Small intestine (tissue), 7 donors: ENCODE results near the gene SLC1A7. TPM values are rescaled to one million over a fixed set of nuclear protein-coding genes. Genes with fewer than 3 reads are reported as not detected.

Source experiments
- DNase-seq, 2 donors: peaks; one replicate each; pipeline versions ENCODE4 v3.0.0 to v3.0.0-alpha.2; 2013
- FAIRE-seq: peaks from 2 replicates; lab custom pipeline; 2012; peaks lifted over from hg19 to GRCh38; lab: Jason Lieb, UNC
- H3K27ac ChIP-seq, 3 donors: one replicate each; pipeline ENCODE4 v1.5.1; 2013; ENCODE audit warnings: low read length in 2 of 3, mild to moderate bottlenecking in 2 of 3, control low read depth in 1 of 3, inconsistent platforms in 1 of 3, low read depth in 1 of 3, moderate library complexity in 1 of 3
- H3K27me3 ChIP-seq, 3 donors: one replicate each; pipeline ENCODE4 v1.6.1; 2013; ENCODE audit warnings: low read length in 3 of 3, inconsistent platforms in 1 of 3; ENCODE audit not compliant: control insufficient read depth in 3 of 3, insufficient read depth in 3 of 3
- H3K36me3 ChIP-seq, 3 donors: one replicate each; pipeline ENCODE4 v1.6.1; 2013; ENCODE audit warnings: low read length in 3 of 3, inconsistent platforms in 1 of 3, low read depth in 1 of 3, mild to moderate bottlenecking in 1 of 3, moderate library complexity in 1 of 3; ENCODE audit not compliant: control insufficient read depth in 3 of 3, insufficient read depth in 2 of 3
- H3K4me1 ChIP-seq, 3 donors: one replicate each; pipeline ENCODE4 v1.6.1; 2013; ENCODE audit warnings: low read length in 2 of 3, inconsistent platforms in 1 of 3, low read depth in 1 of 3, mild to moderate bottlenecking in 1 of 3, moderate library complexity in 1 of 3; ENCODE audit not compliant: control insufficient read depth in 3 of 3, insufficient read depth in 2 of 3
- H3K4me3 ChIP-seq, 3 donors: one replicate each; pipeline ENCODE4 v1.5.1; 2013; ENCODE audit warnings: low read length in 3 of 3, control low read depth in 1 of 3, inconsistent platforms in 1 of 3, low read depth in 1 of 3, mild to moderate bottlenecking in 1 of 3, moderate library complexity in 1 of 3
- H3K9me3 ChIP-seq, 2 donors: one replicate each; pipeline ENCODE4 v1.6.1; 2013; ENCODE audit warnings: low read depth in 1 of 2, low read length in 1 of 2; ENCODE audit not compliant: control insufficient read depth in 2 of 2, insufficient read depth in 1 of 2
- WGBS, 3 donors: extraction: QIAGEN DNeasy Blood & Tissue Kit; methylation state at CpG; one replicate each; pipeline ENCODE4 v1.1.7; 2013; 5-methylcytosine and 5-hydroxymethylcytosine counted together
- polyA plus RNA-seq, 4 donors: library from polyadenylated mRNA; stranded (reverse) in 3 of 4; unstranded in 1 of 4; fragments of 200-250 nt in 3 of 4; fragments of 120-200 nt in 1 of 4; gene quantifications; one replicate each; pipeline versions ENCODE4 v1.2.1 to v1.2.3, GENCODE V29; 2013
- donor health status: healthy with polysubstance abuse.
- donor health status: control.
- donor health status: control.
- donor health status: Bipolar disorder and iron deficiency.
- donor health status: healthy.

SLC1A7 gene
- polyA plus RNA-seq, 4 donors: 0.32 to 9.2 (median 4.7) TPM

DNA sequence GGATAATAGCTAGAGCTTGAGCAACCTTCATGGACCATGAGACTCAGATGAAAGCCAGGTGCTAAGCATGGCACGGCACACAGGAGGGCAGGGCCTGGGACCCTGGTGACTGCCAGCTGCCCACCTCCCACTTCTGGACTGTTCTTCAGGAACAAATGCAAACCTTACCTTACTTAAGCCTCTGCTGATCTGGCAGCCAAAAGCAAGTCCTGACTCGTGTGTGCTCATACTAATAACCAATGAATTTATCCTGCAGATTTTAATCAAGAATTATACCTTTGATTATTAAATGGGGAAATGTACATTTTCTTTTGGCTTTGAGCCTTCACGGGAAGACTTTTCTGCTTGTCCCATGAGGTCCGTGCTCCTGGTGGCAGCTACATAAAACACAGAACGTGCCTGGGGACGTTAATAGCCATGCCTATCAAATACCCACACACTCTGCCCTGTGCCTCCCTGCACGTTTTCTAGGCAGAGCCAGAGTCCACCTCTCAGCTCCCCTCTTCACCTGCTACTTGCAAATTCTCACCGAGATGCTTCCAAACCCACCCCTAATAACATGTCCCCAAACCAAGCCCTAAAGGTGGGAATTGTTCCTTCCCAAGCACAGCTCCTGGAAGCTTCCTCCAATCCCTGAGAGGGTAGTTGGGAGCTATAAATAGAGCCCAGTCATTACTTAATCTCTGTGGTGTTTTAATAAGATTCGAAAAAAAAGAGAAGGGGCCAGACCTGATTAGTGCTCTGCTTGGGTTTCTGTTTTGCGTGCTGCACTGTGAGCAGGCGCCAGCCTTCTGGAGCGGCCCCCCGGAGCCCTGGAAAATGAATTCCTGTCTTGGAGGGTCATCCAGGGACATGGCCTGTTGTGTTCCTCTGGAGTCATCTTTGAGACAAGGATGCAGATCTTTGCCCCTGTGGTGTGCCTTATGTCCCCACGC lies 33.5 kb downstream of the SLC1A7 start:
- H3K27ac ChIP-seq: peak overlapping the region in 1 of 3 donors; percentile 71
- no peak overlapping the region for H3K4me3 ChIP-seq
- 39 to 56% (median 49%) methylated on average over 14 of the region's 14 CpGs for WGBS, 3 donors
- DNase-seq (peak in 1 of 2 donors; percentile 66), FAIRE-seq (no peak)
- H3K4me1 ChIP-seq: peaks cover 7 to 31% (median 12%) of the 10 kb centered on the region in 3 donors
- peaks cover 4 to 16% of the 10 kb centered on the region in 2 donors for H3K9me3 ChIP-seq
- H3K27me3 ChIP-seq: no peaks in the 10 kb centered on the region
- no peaks in the 10 kb centered on the region for H3K36me3 ChIP-seq

GRCh38 chr1:53107570-53108322 lies 34.7 kb downstream of the SLC1A7 start:
- Histone ChIP-seq H3K4me1 (peaks cover 7 to 31% (median 12%) of the 10 kb centered on the region in 3 donors), H3K9me3 (peaks cover 3 to 7% of the 10 kb centered on the region in 2 donors)

GRCh38 chr1:53107090-53107489 lies 35.3 kb downstream of the SLC1A7 start:
- Histone ChIP-seq H3K4me3 (no peak overlapping the region), H3K27me3 (no peaks in the 10 kb centered on the region), H3K27ac (peak overlapping the region in 1 of 3 donors; percentile 32), H3K9me3 (peaks cover 0 to under 1% of the 10 kb centered on the region in 2 donors), H3K36me3 (no peaks in the 10 kb centered on the region), H3K4me1 (peaks cover 7 to 31% (median 12%) of the 10 kb centered on the region in 3 donors)
- FAIRE-seq (no peak), DNase-seq (no peak)
- 88 to 96% (median 95%) methylated on average over 7 of the region's 7 CpGs for WGBS, 3 donors

More at GRCh38 chr1:53107570-53108322, 34.7 kb downstream of the SLC1A7 start:
- Histone ChIP-seq H3K27me3 (no peaks in the 10 kb centered on the region), H3K36me3 (no peaks in the 10 kb centered on the region), H3K27ac (peak overlapping the region in 1 of 3 donors; percentile 33), H3K4me3 (no peak overlapping the region)
- 61 to 73% (median 66%) methylated on average over 15 of the region's 15 CpGs for WGBS, 3 donors
- no peak for FAIRE-seq
- DNase-seq: no peak

- H3K27me3 ChIP-seq: no peaks in the 10 kb centered on the region
- peaks cover under 1 to 5% (median under 1%) of the 10 kb centered on the region in 3 donors for H3K4me1 ChIP-seq
- H3K4me3 ChIP-seq: no peak overlapping the region
- no peaks in the 10 kb centered on the region for H3K36me3 ChIP-seq
- H3K27ac ChIP-seq: no peak overlapping the region
- FAIRE-seq (no peak), DNase-seq (no peak)
- peaks cover 0 to 18% of the 10 kb centered on the region in 2 donors for H3K9me3 ChIP-seq
- WGBS, 3 donors: 76 to 92% (median 84%) methylated on average over 8 of the region's 8 CpGs
These were observed 38.0 kb downstream of the SLC1A7 start for GRCh38 chr1:53104289-53104913.

DNA sequence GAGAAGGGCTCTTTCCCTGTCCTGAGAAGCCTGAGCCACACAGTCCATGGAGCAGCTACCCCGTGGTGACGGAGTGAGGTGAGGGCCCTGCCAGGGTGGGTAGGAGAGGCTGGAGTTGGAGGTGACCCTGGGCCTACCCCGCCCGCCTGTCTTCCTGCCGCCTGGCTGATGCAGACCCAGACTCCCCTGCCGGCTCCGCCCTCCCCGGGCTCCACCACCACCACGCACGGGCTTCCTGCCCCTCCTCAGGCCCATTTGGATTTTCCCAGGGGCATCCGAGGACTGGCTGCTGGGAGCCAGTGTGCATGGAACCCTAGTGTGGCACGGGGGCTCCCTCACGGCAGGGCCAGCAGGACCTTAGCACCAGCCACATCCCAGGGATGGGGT lies 47.9 kb downstream of the SLC1A7 start:
- FAIRE-seq: no peak
- peaks cover 0 to 18% (median 6%) of the 10 kb centered on the region in 3 donors for H3K4me1 ChIP-seq
- no peak overlapping the region for H3K4me3 ChIP-seq
- no peak for DNase-seq
- no peaks in the 10 kb centered on the region for H3K27me3 ChIP-seq
- 58 to 69% (median 66%) methylated on average over 13 of the region's 13 CpGs for WGBS, 3 donors
- H3K9me3 ChIP-seq: peaks cover 0 to 41% of the 10 kb centered on the region in 2 donors
- H3K27ac ChIP-seq: no peak overlapping the region
- no peaks in the 10 kb centered on the region for H3K36me3 ChIP-seq

DNA sequence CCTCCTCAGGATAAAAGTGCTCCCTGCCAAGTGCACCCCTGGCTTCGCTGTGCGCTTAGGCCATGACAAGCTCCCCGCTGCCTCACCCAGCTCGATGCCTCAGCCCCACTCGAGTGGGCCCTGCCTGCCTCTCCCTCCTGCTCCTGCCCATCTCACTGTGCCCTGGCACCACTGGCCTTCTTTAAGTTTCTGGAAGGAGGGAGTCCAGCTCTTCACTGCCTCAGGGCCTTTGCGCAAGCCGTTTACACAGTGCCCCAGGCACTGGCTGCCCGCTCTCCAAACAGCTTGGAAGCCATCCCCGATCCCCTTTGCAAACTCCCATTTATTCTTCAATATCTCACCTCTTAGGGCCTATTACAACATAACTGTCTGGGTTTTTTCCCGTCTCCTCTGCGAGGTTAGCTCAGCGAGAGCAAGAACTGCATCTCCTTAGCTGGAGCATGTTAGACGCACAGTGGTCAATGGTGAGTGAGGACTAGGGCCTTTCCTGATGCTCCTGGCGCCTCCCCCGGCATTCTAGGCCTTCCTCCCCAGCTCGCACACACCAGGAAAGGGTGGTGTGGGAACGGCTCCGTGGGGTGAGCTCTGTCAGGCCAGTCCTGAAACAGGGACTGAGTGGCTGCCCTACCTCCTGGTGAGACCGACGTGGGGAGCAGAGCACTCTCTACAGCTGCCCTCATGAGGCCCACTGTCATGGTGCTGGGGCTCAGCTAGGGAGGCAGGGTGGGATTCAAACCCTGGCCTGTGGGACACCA lies 48.5 kb downstream of the SLC1A7 start:
- no peaks in the 10 kb centered on the region for H3K27me3 ChIP-seq
- 89 to 94% (median 93%) methylated on average over 20 of the region's 20 CpGs for WGBS, 3 donors
- H3K27ac ChIP-seq: no peak overlapping the region
- H3K36me3 ChIP-seq: peaks cover 0 to under 1% (median 0%) of the 10 kb centered on the region in 3 donors
- peaks cover 0 to 24% (median 6%) of the 10 kb centered on the region in 3 donors for H3K4me1 ChIP-seq
- FAIRE-seq: no peak
- no peak overlapping the region for H3K4me3 ChIP-seq
- no peak for DNase-seq
- peaks cover 0 to 35% of the 10 kb centered on the region in 2 donors for H3K9me3 ChIP-seq

- WGBS, 3 donors: 89 to 95% (median 92%) methylated on average over 8 of the region's 8 CpGs
- no peak for FAIRE-seq
- DNase-seq: no peak
- peaks cover 0 to 2% (median 0%) of the 10 kb centered on the region in 3 donors for H3K36me3 ChIP-seq
- no peaks in the 10 kb centered on the region for H3K27me3 ChIP-seq
- no peak overlapping the region for H3K4me3 ChIP-seq
- peaks cover 0 to 30% of the 10 kb centered on the region in 2 donors for H3K9me3 ChIP-seq
- no peak overlapping the region for H3K27ac ChIP-seq
- peaks cover 0 to 28% (median 9%) of the 10 kb centered on the region in 3 donors for H3K4me1 ChIP-seq
These were observed 49.0 kb downstream of the SLC1A7 start for GRCh38 chr1:53093451-53093754.
